Liver (tissue), 9 donors: ENCODE measurements around the gene TSPAN15. TPM values are rescaled to one million over a fixed set of nuclear protein-coding genes. Genes with fewer than 3 reads are reported as not detected.

Experiments used
- DNase-seq: peaks from one replicate; pipeline ENCODE4 v3.0.0-alpha.2; 2017; ENCODE audit warnings: low spot score
- H3K27ac ChIP-seq, 2 donors: one replicate each; pipeline ENCODE4 v1.7.0; 2013; ENCODE audit warnings: inconsistent platforms in 2 of 2, low read length in 2 of 2, control low read depth in 1 of 2, low read depth in 1 of 2, mild to moderate bottlenecking in 1 of 2
- H3K27me3 ChIP-seq, 4 donors: one replicate each; pipeline versions ENCODE4 v1.6.1 to v1.7.0; 2013; ENCODE audit warnings: low read length in 3 of 4, inconsistent platforms in 1 of 4, mild to moderate bottlenecking in 1 of 4, moderate library complexity in 1 of 4; ENCODE audit not compliant: control insufficient read depth in 4 of 4, insufficient read depth in 4 of 4
- H3K36me3 ChIP-seq, 4 donors: one replicate each; pipeline versions ENCODE4 v1.6.1 to v1.7.0; 2013; ENCODE audit warnings: low read length in 3 of 4, mild to moderate bottlenecking in 3 of 4, low read depth in 1 of 4, moderate library complexity in 1 of 4; ENCODE audit not compliant: control insufficient read depth in 4 of 4, insufficient read depth in 3 of 4
- H3K4me1 ChIP-seq, 4 donors: one replicate each; pipeline versions ENCODE4 v1.6.1 to v1.7.0; 2013; ENCODE audit warnings: low read length in 3 of 4, mild to moderate bottlenecking in 3 of 4, moderate library complexity in 1 of 4; ENCODE audit not compliant: control insufficient read depth in 4 of 4, insufficient read depth in 4 of 4
- H3K4me3 ChIP-seq, 3 donors: one replicate each; pipeline versions ENCODE4 v1.6.1 to v1.7.0; 2013; ENCODE audit warnings: low read length in 3 of 3, control low read depth in 1 of 3, low read depth in 1 of 3, mild to moderate bottlenecking in 1 of 3
- H3K9ac ChIP-seq, 2 donors: one replicate each; pipeline ENCODE4 v1.7.0; 2013; ENCODE audit warnings: low read length in 2 of 2, mild to moderate bottlenecking in 2 of 2, moderate library complexity in 2 of 2, control low read depth in 1 of 2, low read depth in 1 of 2
- H3K9me3 ChIP-seq, 4 donors: one replicate each; pipeline versions ENCODE4 v1.6.1 to v1.7.0; 2013; ENCODE audit warnings: low read length in 3 of 4; ENCODE audit not compliant: control insufficient read depth in 4 of 4
- CTCF ChIP-seq: fragments of 150-350 bp; IDR thresholded peaks from 2 replicates; pipeline ENCODE4 v1.5.1; 2017; ENCODE audit warnings: improper control_type of control experiment, low read depth, low read length; ENCODE audit not compliant: missing input control
- EGR1 ChIP-seq, 2 donors: IDR thresholded peaks; 2 replicates each; pipeline ENCODE4 v1.6.1; 2016 to 2018; ENCODE audit warnings: antibody characterized with exemption in 2 of 2, low read depth in 2 of 2
- FOXA1 ChIP-seq: IDR thresholded peaks from 2 replicates; pipeline ENCODE4 v1.6.1; 2016; ENCODE audit warnings: antibody characterized with exemption
- FOXA2 ChIP-seq: IDR thresholded peaks from 2 replicates; pipeline ENCODE4 v1.6.1; 2016; ENCODE audit warnings: antibody characterized with exemption
- GABPA ChIP-seq, 2 donors: IDR thresholded peaks in 1 of 2; conservative IDR thresholded peaks in 1 of 2; 2 replicates each; pipeline ENCODE4 v1.6.1; 2016; ENCODE audit warnings: antibody characterized with exemption in 2 of 2, mild to moderate bottlenecking in 1 of 2, moderate library complexity in 1 of 2
- HNF4A ChIP-seq, 2 donors: conservative IDR thresholded peaks; 2 replicates each; pipeline ENCODE4 v1.6.1; 2016; ENCODE audit warnings: antibody characterized with exemption in 2 of 2, mild to moderate bottlenecking in 2 of 2
- HNF4G ChIP-seq: IDR thresholded peaks from 2 replicates; pipeline ENCODE4 v1.6.1; 2016; ENCODE audit warnings: antibody characterized with exemption
- JUND ChIP-seq, 2 donors: IDR thresholded peaks; 2 replicates each; pipeline ENCODE4 v1.6.1; 2016; ENCODE audit warnings: antibody characterized with exemption in 2 of 2
- MAX ChIP-seq: IDR thresholded peaks from 2 replicates; pipeline ENCODE4 v1.6.1; 2016; ENCODE audit warnings: antibody characterized with exemption
- NR2F2 ChIP-seq: IDR thresholded peaks from 2 replicates; pipeline ENCODE4 v1.6.1; 2016; ENCODE audit warnings: antibody characterized with exemption
- RAD21 ChIP-seq, 2 donors: IDR thresholded peaks; 2 replicates each; pipeline ENCODE4 v1.6.1; 2016; ENCODE audit warnings: antibody characterized with exemption in 2 of 2, mild to moderate bottlenecking in 2 of 2
- RXRA ChIP-seq, 2 donors: IDR thresholded peaks; 2 replicates each; pipeline ENCODE4 v1.6.1; 2017 to 2018; ENCODE audit warnings: antibody characterized with exemption in 2 of 2, mild to moderate bottlenecking in 1 of 2
- SP1 ChIP-seq: IDR thresholded peaks from 2 replicates; pipeline ENCODE4 v1.6.1; 2018; ENCODE audit warnings: antibody characterized with exemption, mild to moderate bottlenecking
- TAF1 ChIP-seq: conservative IDR thresholded peaks from 2 replicates; pipeline ENCODE4 v1.6.1; 2016; ENCODE audit warnings: antibody characterized with exemption, mild to moderate bottlenecking
- YY1 ChIP-seq: IDR thresholded peaks from 2 replicates; pipeline ENCODE4 v1.6.1; 2016; ENCODE audit warnings: antibody characterized with exemption, mild to moderate bottlenecking
- ZBTB33 ChIP-seq: IDR thresholded peaks from 2 replicates; pipeline ENCODE4 v1.6.1; 2016; ENCODE audit warnings: antibody characterized with exemption
- WGBS: extraction: QIAGEN DNeasy Blood & Tissue Kit; methylation state at CpG from one replicate; pipeline ENCODE4 v1.1.7; 2013; 5-methylcytosine and 5-hydroxymethylcytosine counted together
- polyA plus RNA-seq, 2 donors: library from polyadenylated mRNA; stranded (reverse) in 1 of 2; unstranded in 1 of 2; fragments of 200-250 nt in 1 of 2; fragments of >200 nt in 1 of 2; fragmentation: Nextera tagmentation in 1 of 2; extraction: Ambion mirVana in 1 of 2; gene quantifications; one replicate each; pipeline versions ENCODE4 v1.2.1 to v1.2.3, GENCODE V29; 2013 to 2015
- total RNA-seq, 2 donors: library from RNA; depleted of rRNA; stranded (reverse); fragments of >200 nt; gene quantifications; one replicate each; pipeline ENCODE4 v1.2.3, GENCODE V29; 2014
- TF ChIP-seq, protein P1 (sequence below): IDR thresholded peaks from 2 replicates; pipeline ENCODE4 v1.6.1; 2016; ENCODE audit warnings: antibody characterized with exemption
- TF ChIP-seq, protein P2 (sequence below): IDR thresholded peaks from 2 replicates; pipeline ENCODE4 v1.6.1; 2016; ENCODE audit warnings: antibody characterized with exemption, mild to moderate bottlenecking
- donor health status: healthy.
- donor health status: healthy.
- donor health status: healthy.
- donor health status: healthy.
- donor health status: healthy.

TSPAN15 gene
- total and polyA plus RNA-seq, 4 donors, result 2.0 to 4.3 (median 3.3) TPM

DNA sequence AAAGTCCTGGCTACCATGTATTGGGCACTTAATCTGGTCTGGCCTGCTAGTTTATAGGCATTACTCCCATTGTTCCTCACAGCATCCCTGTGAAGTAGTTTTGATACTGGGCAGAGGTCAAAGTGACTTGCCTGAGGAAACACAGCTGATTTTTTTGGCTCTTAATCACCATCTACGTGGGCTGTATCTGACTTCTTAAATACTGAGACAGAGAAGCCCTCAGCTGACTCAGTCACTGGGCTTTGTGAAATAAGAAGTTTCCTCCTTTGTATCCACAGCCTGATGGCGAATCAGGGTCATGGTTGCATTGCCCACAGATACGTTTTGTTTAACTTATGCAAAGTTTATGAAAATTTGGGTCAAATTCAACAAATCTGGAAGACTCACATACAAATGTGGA, 47.7 kb upstream of the TSPAN15 start (continued):
- TF ChIP-seq CTCF (no peak), ZBTB33 (no peak), HNF4A (conservative IDR thresholded peaks at IDR 0.05) (no peak), JUND (IDR thresholded peaks at IDR 0.05) (no peak)

DNA sequence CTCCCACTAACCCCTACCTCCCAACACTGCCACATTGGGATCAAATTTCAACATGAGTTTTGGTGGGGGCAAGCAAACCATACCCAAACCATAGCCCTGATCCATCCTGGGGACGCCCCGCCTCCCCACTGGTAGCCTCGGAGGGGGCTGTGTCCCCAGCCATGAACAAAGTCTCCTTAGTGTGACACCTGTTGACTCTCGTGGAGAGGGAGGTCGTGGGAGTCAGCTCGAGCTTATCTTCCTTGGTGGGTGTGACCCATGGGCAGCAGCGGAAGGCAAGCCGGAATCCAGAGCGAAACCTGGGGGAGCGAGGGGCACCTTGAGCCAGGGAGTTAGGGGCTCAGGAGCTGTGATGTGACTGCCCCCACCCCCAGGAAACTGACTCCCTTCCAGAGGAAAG, 46.5 kb upstream of the TSPAN15 start:
- Histone ChIP-seq H3K4me1 (peaks cover 0 to 4% (median 2%) of the 10 kb centered on the region in 4 donors), H3K27ac (no peak overlapping the region), H3K36me3 (peaks cover 0 to 4% (median 0%) of the 10 kb centered on the region in 4 donors), H3K4me3 (no peak overlapping the region), H3K9ac (no peak overlapping the region), H3K9me3 (no peaks in the 10 kb centered on the region), H3K27me3 (no peaks in the 10 kb centered on the region)
- DNase-seq, result no peak
- TF ChIP-seq NR2F2, result no peak
- no peak for TF ChIP-seq RAD21 (IDR thresholded peaks at IDR 0.05)
- no peak for TF ChIP-seq RXRA (IDR thresholded peaks at IDR 0.05)
- TF ChIP-seq GABPA (IDR thresholded peaks at IDR 0.05 in 1 of 2, conservative IDR thresholded peaks at IDR 0.05 in 1 of 2), result no peak
- no peak for TF ChIP-seq CTCF
- TF ChIP-seq, protein P1, sequence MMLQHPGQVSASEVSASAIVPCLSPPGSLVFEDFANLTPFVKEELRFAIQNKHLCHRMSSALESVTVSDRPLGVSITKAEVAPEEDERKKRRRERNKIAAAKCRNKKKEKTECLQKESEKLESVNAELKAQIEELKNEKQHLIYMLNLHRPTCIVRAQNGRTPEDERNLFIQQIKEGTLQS, result no peak
- no peak for TF ChIP-seq JUND (IDR thresholded peaks at IDR 0.05)
- TF ChIP-seq YY1, result no peak
- TF ChIP-seq HNF4A (conservative IDR thresholded peaks at IDR 0.05), result no peak
- TF ChIP-seq SP1, result no peak
- no peak for TF ChIP-seq EGR1 (IDR thresholded peaks at IDR 0.05; ENCODE audit: low read depth in 2 of 2)
- TF ChIP-seq, protein P2, sequence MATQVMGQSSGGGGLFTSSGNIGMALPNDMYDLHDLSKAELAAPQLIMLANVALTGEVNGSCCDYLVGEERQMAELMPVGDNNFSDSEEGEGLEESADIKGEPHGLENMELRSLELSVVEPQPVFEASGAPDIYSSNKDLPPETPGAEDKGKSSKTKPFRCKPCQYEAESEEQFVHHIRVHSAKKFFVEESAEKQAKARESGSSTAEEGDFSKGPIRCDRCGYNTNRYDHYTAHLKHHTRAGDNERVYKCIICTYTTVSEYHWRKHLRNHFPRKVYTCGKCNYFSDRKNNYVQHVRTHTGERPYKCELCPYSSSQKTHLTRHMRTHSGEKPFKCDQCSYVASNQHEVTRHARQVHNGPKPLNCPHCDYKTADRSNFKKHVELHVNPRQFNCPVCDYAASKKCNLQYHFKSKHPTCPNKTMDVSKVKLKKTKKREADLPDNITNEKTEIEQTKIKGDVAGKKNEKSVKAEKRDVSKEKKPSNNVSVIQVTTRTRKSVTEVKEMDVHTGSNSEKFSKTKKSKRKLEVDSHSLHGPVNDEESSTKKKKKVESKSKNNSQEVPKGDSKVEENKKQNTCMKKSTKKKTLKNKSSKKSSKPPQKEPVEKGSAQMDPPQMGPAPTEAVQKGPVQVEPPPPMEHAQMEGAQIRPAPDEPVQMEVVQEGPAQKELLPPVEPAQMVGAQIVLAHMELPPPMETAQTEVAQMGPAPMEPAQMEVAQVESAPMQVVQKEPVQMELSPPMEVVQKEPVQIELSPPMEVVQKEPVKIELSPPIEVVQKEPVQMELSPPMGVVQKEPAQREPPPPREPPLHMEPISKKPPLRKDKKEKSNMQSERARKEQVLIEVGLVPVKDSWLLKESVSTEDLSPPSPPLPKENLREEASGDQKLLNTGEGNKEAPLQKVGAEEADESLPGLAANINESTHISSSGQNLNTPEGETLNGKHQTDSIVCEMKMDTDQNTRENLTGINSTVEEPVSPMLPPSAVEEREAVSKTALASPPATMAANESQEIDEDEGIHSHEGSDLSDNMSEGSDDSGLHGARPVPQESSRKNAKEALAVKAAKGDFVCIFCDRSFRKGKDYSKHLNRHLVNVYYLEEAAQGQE, result no peak
- TF ChIP-seq ZBTB33, result no peak
- TF ChIP-seq MAX, result no peak
- no peak for TF ChIP-seq HNF4G
- TF ChIP-seq FOXA1, result no peak
- no peak for TF ChIP-seq TAF1
- TF ChIP-seq FOXA2, result no peak
- WGBS, result 86% methylated on average over 10 of the region's 10 CpGs
